SU-DHL-6 (cell line): Measurements from ENCODE around the gene A3GALT2.

Experiments used
- EZH2phosphoT487 ChIP-seq: fragments of 200-600 bp; sonication (generic), shearing (Covaris generic); conservative IDR thresholded peaks from 2 replicates; pipeline ENCODE4 v1.6.1; 2018; ENCODE audit warnings: mild to moderate bottlenecking, antibody characterized with exemption, low read length, moderate library complexity, mixed read lengths
- TF ChIP-seq, protein P1 (sequence below): fragments of 200-600 bp; sonication (generic); IDR thresholded peaks from one replicate; pipeline ENCODE4 v1.5.1; 2017; ENCODE audit warnings: antibody characterized with exemption, mild to moderate bottlenecking, low read length, moderate library complexity; ENCODE audit not compliant: insufficient read depth, poor library complexity, severe bottlenecking

DNA sequence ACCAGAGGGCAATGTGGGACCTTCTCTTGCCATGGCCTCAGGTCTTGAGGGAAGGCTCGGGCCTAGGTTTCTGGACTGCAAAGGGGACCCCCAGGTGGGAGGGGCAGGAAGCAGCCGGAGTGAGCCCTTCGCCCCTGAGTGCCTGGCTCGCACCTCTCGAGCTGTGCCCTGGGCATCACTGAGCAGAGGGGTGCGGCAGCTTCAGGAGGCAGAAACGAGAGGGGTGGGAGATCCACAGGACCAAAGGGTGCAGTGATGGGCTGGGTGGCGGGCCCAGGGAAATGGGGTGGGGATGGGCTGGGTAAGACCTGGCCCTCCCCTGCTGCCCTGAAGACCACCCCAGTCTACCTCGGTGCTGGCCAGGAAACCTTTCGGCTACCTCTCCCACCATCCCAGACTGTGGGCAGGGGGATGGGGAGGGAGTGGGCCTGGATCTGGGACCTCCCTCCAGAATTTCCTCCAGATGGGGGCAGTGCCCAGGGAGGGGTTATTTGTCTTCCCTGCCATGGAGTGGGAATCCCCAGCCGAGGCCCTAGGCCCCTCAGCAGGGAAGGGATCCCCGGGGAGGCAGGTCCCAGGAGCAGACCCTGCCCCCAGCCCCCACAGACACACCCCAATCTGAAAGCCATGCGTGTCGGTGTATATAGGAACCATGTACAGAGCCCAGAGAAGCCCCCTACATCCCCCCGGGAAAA lies 21.3 kb downstream of the A3GALT2 start:
- TF ChIP-seq, protein P1, sequence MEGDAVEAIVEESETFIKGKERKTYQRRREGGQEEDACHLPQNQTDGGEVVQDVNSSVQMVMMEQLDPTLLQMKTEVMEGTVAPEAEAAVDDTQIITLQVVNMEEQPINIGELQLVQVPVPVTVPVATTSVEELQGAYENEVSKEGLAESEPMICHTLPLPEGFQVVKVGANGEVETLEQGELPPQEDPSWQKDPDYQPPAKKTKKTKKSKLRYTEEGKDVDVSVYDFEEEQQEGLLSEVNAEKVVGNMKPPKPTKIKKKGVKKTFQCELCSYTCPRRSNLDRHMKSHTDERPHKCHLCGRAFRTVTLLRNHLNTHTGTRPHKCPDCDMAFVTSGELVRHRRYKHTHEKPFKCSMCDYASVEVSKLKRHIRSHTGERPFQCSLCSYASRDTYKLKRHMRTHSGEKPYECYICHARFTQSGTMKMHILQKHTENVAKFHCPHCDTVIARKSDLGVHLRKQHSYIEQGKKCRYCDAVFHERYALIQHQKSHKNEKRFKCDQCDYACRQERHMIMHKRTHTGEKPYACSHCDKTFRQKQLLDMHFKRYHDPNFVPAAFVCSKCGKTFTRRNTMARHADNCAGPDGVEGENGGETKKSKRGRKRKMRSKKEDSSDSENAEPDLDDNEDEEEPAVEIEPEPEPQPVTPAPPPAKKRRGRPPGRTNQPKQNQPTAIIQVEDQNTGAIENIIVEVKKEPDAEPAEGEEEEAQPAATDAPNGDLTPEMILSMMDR = no peak
- no peak for TF ChIP-seq EZH2phosphoT487
